Muscle of back (tissue), 11 donors: ENCODE data around the gene DOCK10. TPM values are rescaled to one million over a fixed set of nuclear protein-coding genes. Genes with fewer than 3 reads are reported as not detected.

Experiments used
- DNase-seq, 3 donors: peaks; one replicate each; pipeline versions ENCODE4 v3.0.0 to v3.0.0-alpha.2; 2013
- polyA plus RNA-seq, 10 donors: library from polyadenylated mRNA; unstranded; fragments of 120-200 nt; gene quantifications; one replicate each; pipeline ENCODE4 v1.2.1, GENCODE V29; 2013; ENCODE audit not compliant: insufficient read length in 10 of 10

Gene DOCK10
- polyA plus RNA-seq, 10 donors, result 13.7 to 22.8 (median 19.6) TPM

DNA sequence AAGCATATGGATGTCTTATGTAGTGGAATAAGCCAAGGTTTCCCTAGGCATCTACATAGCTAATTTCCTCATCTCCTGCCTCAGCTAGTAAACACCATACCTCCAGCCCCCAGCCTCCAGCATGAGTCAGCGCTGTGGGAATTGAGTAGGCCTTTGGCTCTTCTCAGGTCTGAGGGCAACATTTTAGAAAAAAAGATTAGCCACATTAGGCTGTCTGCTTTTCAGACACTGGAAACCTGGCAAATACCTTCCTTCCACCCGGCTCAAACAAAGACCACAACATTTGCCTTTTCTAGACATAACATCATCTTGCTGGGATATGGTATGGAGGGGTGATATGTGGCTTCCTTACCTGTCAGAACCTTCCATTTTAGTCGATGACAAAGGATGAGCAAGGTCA, 320.0 kb downstream of the DOCK10 start:
- peak in 2 of 3 donors; percentile 19 to 30 for DNase-seq

DNA sequence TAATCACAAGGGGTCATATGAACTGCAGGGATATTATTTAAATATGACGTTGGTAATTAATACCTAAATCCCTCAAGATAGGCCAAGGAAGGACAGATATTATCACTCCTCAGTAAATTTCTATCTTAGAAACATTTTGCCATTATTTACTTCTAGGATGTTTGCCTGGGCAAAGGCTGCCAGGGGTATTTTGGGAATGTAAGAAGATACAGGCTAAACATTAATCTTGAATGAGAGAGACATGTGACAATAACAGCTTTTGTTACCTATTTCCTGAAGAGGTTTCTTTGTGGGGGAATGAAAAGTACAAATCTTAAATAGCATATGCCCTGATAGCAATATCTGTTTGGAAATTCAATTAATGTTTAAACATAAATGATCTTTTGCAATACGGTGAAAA, 325.3 kb downstream of the DOCK10 start:
- DNase-seq, result no peak

DNA sequence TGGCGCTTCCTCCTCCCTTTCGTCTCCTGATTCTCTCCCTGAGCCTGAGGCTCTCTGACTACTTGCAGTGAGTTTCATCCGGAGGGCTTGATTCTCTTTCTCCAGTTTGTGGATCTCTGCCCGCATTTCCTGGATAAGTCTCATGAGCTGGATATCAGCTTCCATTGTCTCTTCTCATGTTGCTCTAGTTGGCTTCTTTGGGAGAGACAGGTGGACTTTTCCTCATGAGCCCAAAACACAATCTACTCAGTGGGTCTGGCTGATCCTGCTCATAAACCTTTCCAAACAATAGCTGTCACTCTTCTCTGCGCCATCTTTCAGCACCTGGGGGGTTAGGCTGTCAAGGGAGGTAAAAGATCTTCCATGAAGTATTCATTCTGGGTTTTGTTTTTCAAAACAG, 326.1 kb downstream of the DOCK10 start, which contains the start of gene CCDC195:
TSS of gene CCDC195 (minus strand) at position 165 of the 400 bp plus-strand sequence. CDS start at position 165, 0 bp downstream.
- DNase-seq, result no peak
